DMS 273 treated with DMSO at 0.1 percent for 48 hours (cell line): ENCODE measurements around the gene ABHD4.
"Not testable (repeated sequence)": the region's sequence is repeated elsewhere in the genome, so short reads cannot be mapped to it uniquely, and the experiment has no call there.

Source experiments
- DNase-seq: peaks from one replicate; lab custom pipeline; 2025; lab: John Stamatoyannopoulos, UW

ABHD4 gene

GRCh38 chr14:22561661-22562579 lies 36.2 kb upstream of the ABHD4 start:
- DNase-seq, result no peak

GRCh38 chr14:22563987-22564386 lies 34.1 kb upstream of the ABHD4 start:
- DNase-seq, result no peak

GRCh38 chr14:22564463-22564862 lies 33.6 kb upstream of the ABHD4 start:
- DNase-seq, result no peak

GRCh38 chr14:22565391-22565945 lies 32.6 kb upstream of the ABHD4 start:
- DNase-seq, result no peak

GRCh38 chr14:22566266-22566665 lies 31.8 kb upstream of the ABHD4 start:
- DNase-seq, result not testable (repeated sequence)

DNA sequence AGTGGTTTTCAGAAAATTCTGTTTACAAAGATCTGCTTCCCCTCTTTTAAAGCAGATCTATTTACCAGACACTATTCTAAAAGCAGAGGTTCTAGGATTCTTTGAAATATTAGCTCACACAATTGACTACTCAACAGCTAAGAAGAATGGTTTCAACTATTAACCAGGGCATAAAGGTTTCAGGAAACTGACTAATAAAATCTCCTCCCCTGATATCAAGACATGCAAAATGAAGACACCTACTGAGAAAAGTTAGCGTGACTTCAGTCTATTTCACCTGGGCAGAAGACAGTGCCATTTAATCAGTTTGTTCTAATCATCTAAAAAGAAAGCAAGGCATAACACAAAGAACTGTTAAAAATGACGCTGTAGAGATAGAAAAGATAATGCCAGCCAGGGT lies 31.3 kb upstream of the ABHD4 start:
- no peak for DNase-seq

DNA sequence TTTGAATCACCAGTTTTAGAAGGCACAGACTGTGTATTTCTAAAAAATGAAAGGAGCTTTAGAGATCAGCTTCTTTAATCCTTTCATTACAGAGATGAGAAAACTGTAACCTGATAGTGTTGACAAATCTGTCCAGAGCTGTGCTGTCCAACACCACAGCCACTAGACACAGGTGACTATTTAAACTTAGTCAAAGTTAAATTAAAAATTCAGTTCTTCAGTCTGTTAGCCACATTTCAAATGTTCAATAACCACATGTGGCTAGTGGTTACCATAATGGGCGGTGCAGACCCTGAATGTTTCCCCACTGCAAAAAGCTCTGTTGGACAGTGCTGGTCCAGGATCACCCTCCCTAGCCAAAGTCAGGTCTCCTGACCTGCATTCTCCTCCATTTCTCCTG lies 30.7 kb upstream of the ABHD4 start:
- DNase-seq, result no peak

- DNase-seq, result no peak
Measured at GRCh38 chr14:22569106-22569736, 28.9 kb upstream of the ABHD4 start.

DNA sequence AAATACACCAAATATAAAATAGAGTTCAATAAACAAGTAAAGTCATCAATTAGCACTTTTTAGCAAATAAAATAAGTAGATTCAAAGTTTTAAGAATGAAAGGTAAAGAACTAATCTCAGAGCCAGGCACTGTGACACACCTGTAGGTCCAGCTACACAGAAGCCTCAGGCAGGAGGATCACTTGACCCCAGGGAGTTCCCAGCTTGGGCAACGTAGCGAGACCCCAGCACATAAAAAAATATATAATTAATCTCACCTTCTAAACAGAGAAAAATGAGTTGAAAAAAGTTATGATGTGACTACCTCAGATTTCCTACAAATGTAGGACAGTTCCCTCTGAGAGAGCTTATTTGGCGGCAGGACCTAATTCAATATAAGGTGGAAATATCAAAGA lies 28.4 kb upstream of the ABHD4 start:
- DNase-seq, result no peak

DNA sequence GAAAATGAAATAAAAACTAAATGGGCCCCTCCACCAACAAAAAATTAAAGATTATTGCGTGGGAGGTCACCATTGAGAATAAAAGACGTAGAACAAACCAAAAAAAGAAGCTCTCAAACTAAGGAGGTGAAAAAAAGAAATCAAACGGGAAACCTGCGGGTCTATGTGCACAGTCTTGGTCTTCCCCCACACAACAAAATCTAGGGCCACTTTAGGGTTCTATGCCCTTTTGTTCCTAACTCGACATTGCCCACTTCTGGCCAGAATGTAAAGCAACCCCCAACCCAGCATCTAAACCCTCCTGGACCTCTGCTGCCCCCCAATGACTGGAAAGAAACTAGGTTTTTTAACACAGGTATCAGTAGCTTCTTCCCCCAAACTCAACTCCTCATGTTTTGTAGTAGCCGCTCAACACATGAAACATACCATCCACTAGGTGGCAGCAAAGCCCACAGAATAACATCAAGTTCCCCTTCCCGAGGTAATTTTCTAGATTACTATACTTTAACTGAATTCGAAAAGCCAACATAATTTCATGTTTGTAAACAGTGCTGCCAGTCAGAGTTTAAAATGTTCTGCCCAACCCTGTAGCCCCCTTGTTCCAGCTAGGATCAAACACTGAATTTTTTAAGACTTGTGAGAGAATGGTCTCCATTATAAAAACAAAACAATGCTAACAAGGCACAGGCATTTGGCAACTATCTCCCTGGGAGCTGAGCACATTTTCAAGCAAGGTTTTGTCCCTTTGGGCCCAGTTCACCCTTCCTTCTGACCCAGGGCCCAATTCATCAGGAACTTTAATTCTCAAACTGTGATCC lies 27.8 kb upstream of the ABHD4 start:
- peak; percentile 79 for DNase-seq

DNA sequence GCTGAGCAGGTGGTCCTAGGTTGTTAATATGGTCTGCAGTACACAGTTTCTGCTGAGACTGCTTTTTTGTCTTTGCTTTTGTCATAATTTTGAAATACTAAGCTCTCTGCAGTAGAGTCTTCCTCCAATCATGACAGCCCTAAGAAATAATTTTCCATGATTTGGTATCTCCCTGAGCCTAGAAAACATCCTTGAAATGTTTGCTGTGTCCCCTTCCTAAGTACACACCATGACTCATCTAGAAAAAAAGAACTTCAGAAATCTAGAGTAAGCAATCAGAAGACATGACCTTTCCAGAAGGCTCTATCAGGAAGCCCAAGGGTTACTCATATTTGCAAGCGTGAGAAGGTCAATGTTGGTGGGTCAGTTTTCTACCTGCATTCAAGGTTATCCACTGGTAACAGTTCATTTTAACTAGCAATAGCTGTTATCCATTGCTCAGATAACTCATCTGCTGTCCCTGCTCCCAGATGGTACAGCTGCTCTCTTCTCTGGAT lies 25.5 kb upstream of the ABHD4 start:
- DNase-seq, result no peak

DNA sequence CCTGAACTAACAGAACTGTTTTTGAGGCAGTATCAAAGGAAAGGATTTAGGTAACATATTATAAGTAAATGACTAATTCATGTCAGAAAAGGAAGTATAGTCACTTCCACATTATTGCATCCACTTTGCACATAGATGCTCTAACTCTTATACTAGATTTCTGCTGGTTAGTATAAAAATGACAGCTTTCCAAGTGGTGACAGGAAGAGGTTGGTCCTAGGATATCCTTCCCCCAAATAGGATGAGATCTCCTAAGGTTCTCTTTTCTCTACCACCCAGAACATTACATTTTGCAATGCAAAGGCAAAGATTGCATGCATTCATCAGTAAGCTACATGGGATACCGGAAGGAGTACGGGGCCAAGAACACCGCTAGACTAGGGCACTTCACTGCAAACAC lies 24.3 kb upstream of the ABHD4 start:
- DNase-seq, result no peak

- DNase-seq, result no peak
Measured at GRCh38 chr14:22577334-22577908, 20.7 kb upstream of the ABHD4 start.

GRCh38 chr14:22579236-22579635 lies 18.9 kb upstream of the ABHD4 start:
- no peak for DNase-seq

GRCh38 chr14:22579881-22580280 lies 18.2 kb upstream of the ABHD4 start:
- DNase-seq, result no peak

- DNase-seq, result no peak
Measured at GRCh38 chr14:22580625-22581024, 17.5 kb upstream of the ABHD4 start.

DNA sequence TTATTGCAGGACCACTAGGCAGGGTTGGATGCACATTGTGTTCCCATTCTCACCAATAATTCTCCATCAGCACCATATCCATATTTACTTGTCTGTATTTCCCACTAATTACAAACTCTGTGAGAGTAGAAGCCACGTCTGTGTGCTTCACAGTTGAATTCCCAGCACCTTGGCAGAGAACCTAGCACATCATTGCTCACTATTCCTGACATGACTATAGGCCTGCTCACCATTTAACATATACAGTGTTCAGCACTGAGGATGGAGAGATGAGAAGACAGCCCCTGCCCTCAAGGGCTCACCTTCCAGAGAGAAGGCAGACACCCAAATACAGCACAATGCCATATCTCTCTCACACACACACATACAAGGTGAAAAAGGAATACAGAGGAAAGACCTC lies 14.1 kb upstream of the ABHD4 start:
- no peak for DNase-seq

DNA sequence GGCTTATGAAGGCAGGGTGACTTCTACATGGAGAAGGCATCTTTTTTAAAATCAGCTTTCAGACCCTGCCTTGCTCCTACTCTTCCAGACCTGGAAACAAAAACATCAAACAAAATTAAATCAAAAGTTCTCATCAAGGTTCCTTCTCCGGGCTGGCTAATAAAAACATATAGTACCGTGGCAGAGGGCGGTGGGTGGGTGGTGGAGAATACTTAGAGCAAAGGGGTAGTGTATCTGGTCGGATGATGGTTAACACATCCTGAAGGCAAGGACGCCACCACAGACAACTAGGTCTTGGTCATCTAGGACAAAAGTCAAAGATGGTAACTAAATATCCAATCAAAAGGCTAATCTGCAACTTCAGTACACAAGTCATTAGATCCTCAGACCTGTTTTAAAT lies 10.9 kb upstream of the ABHD4 start:
- DNase-seq, result no peak

DNA sequence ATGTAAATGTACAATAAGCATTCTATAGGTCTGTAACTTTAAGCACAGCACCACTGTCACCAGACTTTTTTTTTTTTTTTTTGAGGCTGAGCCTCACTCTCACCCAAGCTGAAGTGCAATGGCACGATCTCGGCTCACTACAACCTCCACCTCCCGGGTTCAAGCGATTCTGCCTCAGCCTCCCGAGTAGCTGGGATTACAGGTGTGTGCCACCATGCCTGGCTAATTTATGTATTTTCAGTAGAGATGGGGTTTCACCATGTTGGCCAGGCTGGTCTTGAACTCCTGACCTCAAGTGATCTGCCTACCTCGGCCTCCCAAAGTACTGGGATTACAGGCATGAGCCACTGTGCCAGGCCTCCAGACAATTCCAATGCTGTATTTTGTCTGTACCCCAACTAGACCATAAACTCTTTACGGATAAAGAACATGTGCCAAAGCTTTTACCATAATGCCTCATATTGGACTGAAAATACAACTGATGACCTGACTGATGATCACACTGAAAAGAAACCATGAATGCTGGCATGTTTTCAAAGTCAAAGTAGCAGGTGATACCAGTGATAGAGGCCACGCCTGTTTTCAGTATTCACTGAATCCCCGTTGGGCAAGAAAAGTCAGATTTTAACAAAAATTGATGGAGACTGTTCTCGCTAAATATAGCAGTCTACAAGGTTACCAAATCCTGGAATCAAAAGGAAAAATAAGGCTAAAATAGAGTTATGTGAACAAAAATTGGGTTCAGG lies 10.2 kb upstream of the ABHD4 start:
- not testable (repeated sequence) for DNase-seq

GRCh38 chr14:22588526-22589095 lies 9.5 kb upstream of the ABHD4 start:
- DNase-seq, result no peak
